ENCODE results near the gene ISX.

DNA sequence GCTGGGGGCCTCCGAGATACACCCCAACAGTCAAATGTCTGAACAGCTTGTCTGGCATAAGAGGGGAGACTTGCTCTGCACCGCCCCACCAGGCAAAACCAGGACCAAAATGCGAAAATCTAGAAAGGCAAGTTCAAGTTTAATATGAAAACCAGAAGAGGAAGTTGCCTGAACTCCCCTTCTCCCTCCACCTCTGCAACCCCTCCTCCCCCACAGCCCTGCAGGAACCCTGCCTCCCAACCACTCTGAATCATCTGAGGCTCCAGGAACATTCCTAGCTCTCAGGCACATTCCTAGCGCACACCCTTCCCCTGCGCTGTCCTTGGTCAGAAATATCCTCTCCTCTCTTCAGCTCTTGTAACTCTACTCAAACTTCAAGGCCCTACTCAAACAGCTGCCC lies 36.7 kb downstream of the ISX start:
- TF ChIP-seq FOXA1 (IDR thresholded peaks at IDR 0.05; ENCODE audit: borderline replicate concordance) (no peak), SP1 (CRISPR knock-in tag; IDR thresholded peaks at IDR 0.05) (no peak), BCL6 (CRISPR knock-in tag; IDR thresholded peaks at IDR 0.05) (no peak), U2AF2 (optimal IDR thresholded peaks at IDR 0.05; ENCODE audit: low read depth, low read length) (no peak), BCOR (IDR thresholded peaks at IDR 0.05) (no peak)
